Colonic mucosa (tissue), 4 donors: Measurements from ENCODE around the gene DPH1. TPM values are rescaled to one million over a fixed set of nuclear protein-coding genes. Genes with fewer than 3 reads are reported as not detected.

ENCODE experiments used
- DNase-seq: peaks from one replicate; pipeline ENCODE4 v3.0.0-alpha.2; 2020
- H3K27ac ChIP-seq: fragments of 200-600 bp; one replicate; pipeline ENCODE4 v1.8.0; 2021
- H3K27me3 ChIP-seq: fragments of 200-600 bp; one replicate; pipeline ENCODE4 v1.8.0; 2021
- H3K36me3 ChIP-seq: fragments of 200-600 bp; one replicate; pipeline ENCODE4 v1.8.0; 2021
- H3K4me1 ChIP-seq: fragments of 200-600 bp; one replicate; pipeline ENCODE4 v1.8.0; 2021; ENCODE audit warnings: mild to moderate bottlenecking
- H3K4me3 ChIP-seq: fragments of 200-600 bp; one replicate; pipeline ENCODE4 v1.8.0; 2021
- H3K9ac ChIP-seq, 2 donors: one replicate each; pipeline ENCODE4 v1.7.0; 2013; ENCODE audit warnings: control low read depth in 2 of 2, low read depth in 2 of 2, low read length in 2 of 2
- H3K9me3 ChIP-seq: fragments of 200-600 bp; one replicate; pipeline ENCODE4 v1.8.0; 2021
- CTCF ChIP-seq: fragments of 200-600 bp; IDR thresholded peaks from one replicate; pipeline ENCODE4 v1.8.0; 2022; ENCODE audit warnings: antibody characterized with exemption, mild to moderate bottlenecking
- intact Hi-C: fragments of 100-400 bp; cut with DNase I; formaldehyde crosslinking; loops from one replicate; pipeline ENCODE4 v1.14.1; 2022
- total RNA-seq, 2 donors: library from RNA; stranded (reverse); fragmentation: NEBNext Ultra II Directional in 1 of 2; extraction: Animal tissue kit (Norgen Biotek cat#: 25700) in 1 of 2; gene quantifications; one replicate each; pipeline ENCODE4 v1.2.1, GENCODE V29; 2021
- donor health status: healthy.
- donor health status: DM: no; HTN: no; CAD: no.
- donor health status: DM: no; HTN: no; CAD: no.

The DPH1 gene
- total RNA-seq, 2 donors from 2014 or later: 22.7 to 34.4 TPM

- no peaks in the 10 kb centered on the region for H3K4me1 ChIP-seq
- peak overlapping the region; percentile 45 for H3K27ac ChIP-seq
- no peaks in the 10 kb centered on the region for H3K9me3 ChIP-seq
- no peak for DNase-seq
- intact Hi-C loops: no loop called here
- TF ChIP-seq CTCF: no peak
- no peaks in the 10 kb centered on the region for H3K36me3 ChIP-seq
- no peak overlapping the region for H3K4me3 ChIP-seq
- H3K9ac ChIP-seq: peak overlapping the region; percentile 14 to 40
- no peaks in the 10 kb centered on the region for H3K27me3 ChIP-seq
Measured at GRCh38 chr17:2070241-2071023, 40.5 kb downstream of the DPH1 start.

- intact Hi-C loops: no loop called here
- Histone ChIP-seq H3K27ac (peak overlapping the region; percentile 45), H3K36me3 (no peaks in the 10 kb centered on the region), H3K9me3 (no peaks in the 10 kb centered on the region), H3K27me3 (no peaks in the 10 kb centered on the region), H3K9ac (peak overlapping the region; percentile 14 to 40), H3K4me3 (no peak overlapping the region), H3K4me1 (no peaks in the 10 kb centered on the region)
- no peak for DNase-seq
- TF ChIP-seq CTCF: no peak
Measured at GRCh38 chr17:2071024-2071385, 41.1 kb downstream of the DPH1 start.

- Histone ChIP-seq H3K4me1 (no peaks in the 10 kb centered on the region), H3K4me3 (no peak overlapping the region), H3K27me3 (no peaks in the 10 kb centered on the region), H3K9me3 (no peaks in the 10 kb centered on the region), H3K9ac (peak overlapping the region; percentile 14 to 40), H3K27ac (peak overlapping the region; percentile 45), H3K36me3 (no peaks in the 10 kb centered on the region)
- no peak for TF ChIP-seq CTCF
- intact Hi-C loops: no loop called here
- DNase-seq: peak; percentile 52
Measured at GRCh38 chr17:2071455-2072281, 41.7 kb downstream of the DPH1 start.

- DNase-seq: no peak
- intact Hi-C loops: no loop called here
- TF ChIP-seq CTCF: no peak
- no peaks in the 10 kb centered on the region for H3K36me3 ChIP-seq
- peak overlapping the region; percentile 65 for H3K27ac ChIP-seq
- H3K9me3 ChIP-seq: no peaks in the 10 kb centered on the region
- no peak overlapping the region for H3K9ac ChIP-seq
- no peak overlapping the region for H3K4me3 ChIP-seq
- no peaks in the 10 kb centered on the region for H3K4me1 ChIP-seq
- H3K27me3 ChIP-seq: no peaks in the 10 kb centered on the region
Measured at GRCh38 chr17:2074919-2075318, 45.0 kb downstream of the DPH1 start.

- TF ChIP-seq CTCF: no peak
- Histone ChIP-seq H3K4me1 (no peaks in the 10 kb centered on the region), H3K4me3 (no peak overlapping the region), H3K9me3 (no peaks in the 10 kb centered on the region), H3K27me3 (no peaks in the 10 kb centered on the region), H3K27ac (peak overlapping the region; percentile 65), H3K36me3 (no peaks in the 10 kb centered on the region), H3K9ac (peak overlapping the region in 1 of 2 donors; percentile 38)
- intact Hi-C loops: no loop called here
- peak; percentile 24 for DNase-seq
Measured at GRCh38 chr17:2075336-2076086, 45.6 kb downstream of the DPH1 start.
